HUES48 (cell line): Measurements from ENCODE around the gene TESK2.
A peak's percentile ranks its signal among the peaks of the same experiment; 100 is the strongest.

Experiments used
- H3K27ac ChIP-seq: one replicate; pipeline ENCODE4 v1.7.0; 2013; ENCODE audit warnings: low read depth, low read length, inconsistent platforms
- H3K27me3 ChIP-seq: 2 replicates; pipeline ENCODE4 v1.6.1; 2013; ENCODE audit warnings: mild to moderate bottlenecking, low read length; ENCODE audit not compliant: control insufficient read depth, insufficient read depth
- H3K36me3 ChIP-seq: 2 replicates; pipeline ENCODE4 v1.6.1; 2013; ENCODE audit warnings: low read length; ENCODE audit not compliant: control insufficient read depth, insufficient read depth
- H3K4me1 ChIP-seq: 2 replicates; pipeline ENCODE4 v1.6.1; 2013; ENCODE audit warnings: mild to moderate bottlenecking, low read length; ENCODE audit not compliant: control insufficient read depth, insufficient read depth
- H3K4me3 ChIP-seq: 2 replicates; pipeline ENCODE4 v1.5.1; 2013; ENCODE audit warnings: mild to moderate bottlenecking, low read depth, low read length
- H3K9ac ChIP-seq: 2 replicates; pipeline ENCODE4 v1.6.1; 2013; ENCODE audit warnings: mild to moderate bottlenecking, low read depth, low read length, moderate library complexity
- H3K9me3 ChIP-seq: 2 replicates; pipeline ENCODE4 v1.6.1; 2013; ENCODE audit warnings: low read length; ENCODE audit not compliant: control insufficient read depth, insufficient read depth

Gene TESK2

GRCh38 chr1:45331436-45332345 is 159.3 kb downstream of the TESK2 start:
- Histone ChIP-seq H3K27ac (no peak overlapping the region), H3K36me3 (peaks cover 52% of the 10 kb centered on the region), H3K9ac (no peak overlapping the region)

GRCh38 chr1:45329445-45329844 is 161.5 kb downstream of the TESK2 start:
- Histone ChIP-seq H3K4me1 (peaks cover 33% of the 10 kb centered on the region), H3K27me3 (no peaks in the 10 kb centered on the region), H3K9me3 (no peaks in the 10 kb centered on the region), H3K4me3 (no peak overlapping the region), H3K27ac (peak overlapping the region; percentile 65), H3K36me3 (peaks cover 51% of the 10 kb centered on the region), H3K9ac (no peak overlapping the region)

More at GRCh38 chr1:45331436-45332345, 159.3 kb downstream of the TESK2 start:
- peaks cover 28% of the 10 kb centered on the region for H3K4me1 ChIP-seq
- no peak overlapping the region for H3K4me3 ChIP-seq
- H3K9me3 ChIP-seq: no peaks in the 10 kb centered on the region
- no peaks in the 10 kb centered on the region for H3K27me3 ChIP-seq

- peak overlapping the region; percentile 5 for H3K27ac ChIP-seq
- H3K27me3 ChIP-seq: no peaks in the 10 kb centered on the region
- H3K9ac ChIP-seq: no peak overlapping the region
- no peaks in the 10 kb centered on the region for H3K9me3 ChIP-seq
- H3K4me1 ChIP-seq: peaks cover 33% of the 10 kb centered on the region
- H3K36me3 ChIP-seq: peaks cover 43% of the 10 kb centered on the region
- no peak overlapping the region for H3K4me3 ChIP-seq
Observed at GRCh38 chr1:45328680-45329079, 162.3 kb downstream of the TESK2 start.

- Histone ChIP-seq H3K4me1 (peaks cover 33% of the 10 kb centered on the region), H3K9me3 (no peaks in the 10 kb centered on the region), H3K9ac (no peak overlapping the region; the same call in 1 of the 2 replicates), H3K4me3 (peak overlapping the region; percentile 48), H3K36me3 (peaks cover 35% of the 10 kb centered on the region), H3K27ac (peak overlapping the region; percentile 14), H3K27me3 (no peaks in the 10 kb centered on the region)
Observed at GRCh38 chr1:45327644-45328515, 163.1 kb downstream of the TESK2 start.

- H3K27ac ChIP-seq: no peak within 1 kb of the TSS
- H3K4me3 ChIP-seq: peak within 1 kb of the TSS; percentile 48
- peak within 1 kb of the TSS; percentile 38 for H3K9ac ChIP-seq
Observed at GRCh38 chr1:45326627-45327623, 164.0 kb downstream of the TESK2 start, which contains the start of gene HPDL. HPDL (plus strand) TSS chr1:45326895; CDS start chr1:45327149, 254 bp downstream.

GRCh38 chr1:45325851-45326506 is 165.0 kb downstream of the TESK2 start:
- peaks cover 47% of the 10 kb centered on the region for H3K4me1 ChIP-seq
- peak overlapping the region; percentile 48; the same call in 1 of the 2 replicates for H3K4me3 ChIP-seq
- no peak overlapping the region for H3K27ac ChIP-seq
- H3K36me3 ChIP-seq: peaks cover 16% of the 10 kb centered on the region
- H3K9me3 ChIP-seq: no peaks in the 10 kb centered on the region
- peak overlapping the region; percentile 38 for H3K9ac ChIP-seq
- H3K27me3 ChIP-seq: no peaks in the 10 kb centered on the region

More at GRCh38 chr1:45326627-45327623, 164.0 kb downstream of the TESK2 start, which contains the start of gene HPDL:
- no peaks in the 10 kb centered on the region for H3K9me3 ChIP-seq
- no peaks in the 10 kb centered on the region for H3K27me3 ChIP-seq
- H3K4me1 ChIP-seq: peaks cover 40% of the 10 kb centered on the region
- peaks cover 25% of the 10 kb centered on the region for H3K36me3 ChIP-seq

GRCh38 chr1:45322486-45323040 is 168.4 kb downstream of the TESK2 start:
- Histone ChIP-seq H3K36me3 (no peaks in the 10 kb centered on the region), H3K27me3 (no peaks in the 10 kb centered on the region), H3K4me1 (peaks cover 31% of the 10 kb centered on the region), H3K9me3 (no peaks in the 10 kb centered on the region), H3K27ac (peak overlapping the region; percentile 20), H3K9ac (no peak overlapping the region), H3K4me3 (no peak overlapping the region)

GRCh38 chr1:45321444-45321843 is 169.5 kb downstream of the TESK2 start:
- Histone ChIP-seq H3K9me3 (no peaks in the 10 kb centered on the region), H3K36me3 (no peaks in the 10 kb centered on the region), H3K4me1 (peaks cover 20% of the 10 kb centered on the region), H3K27me3 (no peaks in the 10 kb centered on the region), H3K9ac (peak overlapping the region; percentile 73), H3K4me3 (peak overlapping the region; percentile 33; the same call in 1 of the 2 replicates), H3K27ac (peak overlapping the region; percentile 74)

- Histone ChIP-seq H3K4me3 (no peak overlapping the region), H3K27me3 (no peaks in the 10 kb centered on the region), H3K27ac (no peak overlapping the region), H3K36me3 (no peaks in the 10 kb centered on the region), H3K9ac (no peak overlapping the region), H3K4me1 (peaks cover 17% of the 10 kb centered on the region), H3K9me3 (peaks cover 2% of the 10 kb centered on the region; the same call in 1 of the 2 replicates)
Observed at GRCh38 chr1:45319761-45320160, 171.2 kb downstream of the TESK2 start.
